CD14-positive monocyte (primary cell): ENCODE data around the gene AGR3. TPM values are rescaled to one million over a fixed set of nuclear protein-coding genes. Genes with fewer than 3 reads are reported as not detected.

Experiments used
- DNase-seq, 3 donors: peaks; one replicate each; pipeline ENCODE4 v3.0.0-alpha.2; 2011 to 2022
- H2AFZ ChIP-seq: 2 replicates; pipeline ENCODE4 v1.6.0; 2012; ENCODE audit warnings: mild to moderate bottlenecking, low read depth, low read length, inconsistent platforms; ENCODE audit not compliant: insufficient read depth, poor library complexity, severe bottlenecking
- H3K27ac ChIP-seq, 2 donors: 1 replicate in 1 of 2; 2 replicates in 1 of 2; pipeline ENCODE4 v1.5.1; 2012 to 2013; ENCODE audit warnings: low read length in 2 of 2, control low read depth in 1 of 2, inconsistent platforms in 1 of 2, low read depth in 1 of 2, mild to moderate bottlenecking in 1 of 2
- H3K27me3 ChIP-seq, 2 donors: one replicate each; pipeline versions ENCODE4 v1.6.0 to v1.6.1; 2011 to 2013; ENCODE audit warnings: low read length in 2 of 2; ENCODE audit not compliant: control insufficient read depth in 2 of 2, insufficient read depth in 2 of 2
- H3K36me3 ChIP-seq, 2 donors: replicated peaks in 1 of 2; 1 replicate in 1 of 2; 2 replicates in 1 of 2; pipeline versions ENCODE4 v1.5.1 to v1.6.1; 2012 to 2013; ENCODE audit warnings: low read length in 2 of 2, control low read depth in 1 of 2, inconsistent platforms in 1 of 2, mild to moderate bottlenecking in 1 of 2; ENCODE audit not compliant: insufficient read depth in 2 of 2, control insufficient read depth in 1 of 2
- H3K4me1 ChIP-seq, 2 donors: 1 replicate in 1 of 2; 2 replicates in 1 of 2; pipeline versions ENCODE4 v1.5.1 to v1.6.1; 2012 to 2013; ENCODE audit warnings: low read length in 2 of 2, control low read depth in 1 of 2, inconsistent platforms in 1 of 2, mild to moderate bottlenecking in 1 of 2, moderate library complexity in 1 of 2; ENCODE audit not compliant: insufficient read depth in 2 of 2, control insufficient read depth in 1 of 2
- H3K4me2 ChIP-seq: replicated peaks from 2 replicates; pipeline ENCODE3; 2012; ENCODE audit warnings: low read length, moderate library complexity, mild to moderate bottlenecking; ENCODE audit not compliant: poor library complexity, severe bottlenecking; ENCODE audit errors: extremely low read depth
- H3K4me3 ChIP-seq, 3 experiments: fragments of 200-600 bp in 1 of 3; sonication (generic) in 1 of 3; replicated peaks in 1 of 3; 1 replicate in 2 of 3; 2 replicates in 1 of 3; pipeline ENCODE4 v1.5.1; 2011 to 2013; ENCODE audit warnings: low read length in 3 of 3, mild to moderate bottlenecking in 3 of 3, control low read depth in 2 of 3, low read depth in 2 of 3, inconsistent platforms in 1 of 3, moderate library complexity in 1 of 3
- H3K79me2 ChIP-seq: 2 replicates; pipeline ENCODE4 v1.6.0; 2012; ENCODE audit warnings: mild to moderate bottlenecking, control low read depth, inconsistent platforms, low read length, moderate library complexity; ENCODE audit not compliant: insufficient read depth
- H3K9ac ChIP-seq: 2 replicates; pipeline ENCODE4 v1.6.0; 2017; ENCODE audit warnings: low read length, mild to moderate bottlenecking; ENCODE audit not compliant: insufficient read depth, poor library complexity, severe bottlenecking
- H3K9me3 ChIP-seq, 2 donors: replicated peaks in 1 of 2; 1 replicate in 1 of 2; 2 replicates in 1 of 2; pipeline versions ENCODE4 v1.5.1 to v1.6.1; 2012 to 2013; ENCODE audit warnings: low read length in 2 of 2, control low read depth in 1 of 2; ENCODE audit not compliant: control insufficient read depth in 1 of 2, insufficient read depth in 1 of 2
- H4K20me1 ChIP-seq: 2 replicates; pipeline ENCODE4 v1.6.0; 2012; ENCODE audit warnings: mild to moderate bottlenecking, low read length, control low read depth, moderate library complexity; ENCODE audit not compliant: insufficient read depth
- H3K27ac Mint-ChIP-seq, 7 donors: one replicate each; pipeline ENCODE4 v1.8.0; 2020; ENCODE audit warnings: mild to moderate bottlenecking in 7 of 7, mixed read lengths in 7 of 7, moderate library complexity in 6 of 7, inconsistent platforms in 2 of 7
- H3K27me3 Mint-ChIP-seq, 3 donors: one replicate each; pipeline ENCODE4 v1.8.0; 2021 to 2022; ENCODE audit warnings: low read depth in 3 of 3, mild to moderate bottlenecking in 3 of 3, mixed read lengths in 3 of 3, moderate library complexity in 3 of 3, inconsistent platforms in 1 of 3
- H3K36me3 Mint-ChIP-seq, 2 donors: one replicate each; pipeline ENCODE4 v1.8.0; 2020; ENCODE audit warnings: mixed read lengths in 2 of 2, inconsistent platforms in 1 of 2, mild to moderate bottlenecking in 1 of 2
- H3K4me1 Mint-ChIP-seq: one replicate; pipeline ENCODE4 v1.8.0; 2020; ENCODE audit warnings: mild to moderate bottlenecking, mixed read lengths
- H3K4me3 Mint-ChIP-seq, 2 donors: one replicate each; pipeline ENCODE4 v1.8.0; 2020; ENCODE audit warnings: mild to moderate bottlenecking in 2 of 2, mixed read lengths in 2 of 2, moderate library complexity in 1 of 2
- H3K9me3 Mint-ChIP-seq, 7 donors: one replicate each; pipeline ENCODE4 v1.8.0; 2020 to 2022; ENCODE audit warnings: mixed read lengths in 7 of 7, mild to moderate bottlenecking in 6 of 7, moderate library complexity in 6 of 7, inconsistent platforms in 2 of 7
- CTCF ChIP-seq: fragments of 200-600 bp; IDR thresholded peaks from one replicate; pipeline ENCODE4 v1.8.0; 2022; ENCODE audit warnings: antibody characterized with exemption, mild to moderate bottlenecking
- WGBS: methylation state at CpG from one replicate; pipeline ENCODE4 v1.1.5; 2013; ENCODE audit warnings: missing lambda C conversion rate; ENCODE audit not compliant: insufficient coverage; 5-methylcytosine and 5-hydroxymethylcytosine counted together
- intact Hi-C, 2 donors: fragments of 100-400 bp; cut with micrococcal nuclease; formaldehyde crosslinking; loops; one replicate each; pipeline versions ENCODE4 v1.15.0 to v1.15.1; 2023
- polyA plus RNA-seq, 3 donors: library from polyadenylated mRNA; depleted of rRNA in 1 of 3; unstranded in 2 of 3; stranded (reverse) in 1 of 3; fragments of 300-500 nt in 2 of 3; fragments of >200 nt in 1 of 3; fragmentation: Illumina TruSeq in 2 of 3; gene quantifications; 1 replicate in 2 of 3; 2 replicates in 1 of 3; pipeline ENCODE4 v1.2.3, GENCODE V29; 2012 to 2021

The AGR3 gene
- polyA plus RNA-seq, 3 donors = not detected

- H3K36me3 Mint-ChIP-seq = no peaks in the 10 kb centered on the region
- no peaks in the 10 kb centered on the region for H3K4me1 Mint-ChIP-seq
- Histone ChIP-seq H3K9me3 (no peaks in the 10 kb centered on the region), H3K9ac (no peak overlapping the region), H3K27me3 (no peaks in the 10 kb centered on the region), H4K20me1 (no peaks in the 10 kb centered on the region), H3K4me1 (peaks cover 0 to under 1% of the 10 kb centered on the region in 2 donors), H3K79me2 (no peaks in the 10 kb centered on the region), H3K4me3 (no peak overlapping the region), H3K4me2 (no peak overlapping the region), H3K27ac (no peak overlapping the region), H3K36me3 (no peaks in the 10 kb centered on the region), H2AFZ (no peak overlapping the region)
- DNase-seq = no peak
- peaks cover 0 to 3% (median 0%) of the 10 kb centered on the region in 7 donors for H3K9me3 Mint-ChIP-seq
- H3K27me3 Mint-ChIP-seq = no peaks in the 10 kb centered on the region
- 100% methylated on average over 1 of the region's 5 CpGs for WGBS
- no peak overlapping the region for H3K27ac Mint-ChIP-seq
- no peak overlapping the region for H3K4me3 Mint-ChIP-seq
- intact Hi-C loops = no loop called here
- no peak for TF ChIP-seq CTCF
These were observed 23.7 kb upstream of the AGR3 start for GRCh38 chr7:16905300-16906044.

GRCh38 chr7:16904076-16904475, 22.3 kb upstream of the AGR3 start:
- Histone ChIP-seq H3K27me3 (no peaks in the 10 kb centered on the region), H3K4me2 (no peak overlapping the region), H3K4me3 (no peak overlapping the region), H4K20me1 (no peaks in the 10 kb centered on the region), H3K27ac (no peak overlapping the region), H3K36me3 (no peaks in the 10 kb centered on the region), H3K79me2 (no peaks in the 10 kb centered on the region), H3K9me3 (no peaks in the 10 kb centered on the region), H3K9ac (no peak overlapping the region), H3K4me1 (peaks cover 4 to 7% of the 10 kb centered on the region in 2 donors), H2AFZ (no peak overlapping the region)
- WGBS = no CpG with 5 or more reads among the region's 2 CpGs
- no peak overlapping the region for H3K27ac Mint-ChIP-seq
- peaks cover 0 to 3% (median 0%) of the 10 kb centered on the region in 7 donors for H3K9me3 Mint-ChIP-seq
- H3K4me3 Mint-ChIP-seq = no peak overlapping the region
- H3K4me1 Mint-ChIP-seq = no peaks in the 10 kb centered on the region
- H3K36me3 Mint-ChIP-seq = no peaks in the 10 kb centered on the region
- intact Hi-C loops = no loop called here
- no peak for DNase-seq
- no peaks in the 10 kb centered on the region for H3K27me3 Mint-ChIP-seq
- no peak for TF ChIP-seq CTCF
